Common myeloid progenitor, CD34-positive (primary cell): ENCODE results near the gene EVA1B. TPM values are rescaled to one million over a fixed set of nuclear protein-coding genes. Genes with fewer than 3 reads are reported as not detected.

ENCODE experiments used
- CTCF ChIA-PET: fragments of 350-600 bp; sonication (Branson Sonifier 250); formaldehyde crosslinking; loops from one replicate; lab custom pipeline; 2021; ENCODE audit warnings: antibody characterized with exemption; lab: Charles Lee
- POLR2A ChIA-PET: fragments of 350-600 bp; sonication (Branson Sonifier 250); formaldehyde crosslinking; loops from one replicate; lab custom pipeline; 2021; ENCODE audit warnings: antibody characterized with exemption; lab: Charles Lee
- DNase-seq, 3 donors: peaks; one replicate each; pipeline versions ENCODE4 v3.0.0 to v3.0.0-alpha.2; 2013
- H3K27ac ChIP-seq, 2 experiments: 1 replicate in 1 of 2; 2 replicates in 1 of 2; pipeline ENCODE4 v1.7.0; 2013; ENCODE audit warnings: inconsistent platforms in 2 of 2, low read length in 2 of 2, mild to moderate bottlenecking in 2 of 2, low read depth in 1 of 2, moderate library complexity in 1 of 2; ENCODE audit not compliant: severe bottlenecking in 2 of 2, insufficient read depth in 1 of 2, poor library complexity in 1 of 2
- H3K27me3 ChIP-seq, 5 experiments: replicated peaks in 2 of 5; 1 replicate in 3 of 5; 2 replicates in 2 of 5; pipeline versions ENCODE4 v1.6.1 to v1.7.0; 2013; ENCODE audit warnings: low read length in 4 of 5, mild to moderate bottlenecking in 2 of 5, moderate library complexity in 2 of 5, inconsistent platforms in 1 of 5; ENCODE audit not compliant: insufficient read depth in 5 of 5, control insufficient read depth in 4 of 5
- H3K36me3 ChIP-seq, 4 experiments: 1 replicate in 2 of 4; 2 replicates in 2 of 4; pipeline versions ENCODE4 v1.6.1 to v1.7.0; 2013; ENCODE audit warnings: low read length in 3 of 4, control low read depth in 1 of 4, mild to moderate bottlenecking in 1 of 4; ENCODE audit not compliant: control insufficient read depth in 4 of 4, insufficient read depth in 4 of 4
- H3K4me1 ChIP-seq, 4 experiments: 1 replicate in 3 of 4; 2 replicates in 1 of 4; pipeline versions ENCODE4 v1.6.1 to v1.7.1; 2013; ENCODE audit warnings: low read length in 3 of 4, mild to moderate bottlenecking in 3 of 4, control low read depth in 1 of 4, inconsistent platforms in 1 of 4, moderate library complexity in 1 of 4; ENCODE audit not compliant: control insufficient read depth in 4 of 4, insufficient read depth in 4 of 4; ENCODE audit errors: control extremely low read depth in 1 of 4
- H3K4me3 ChIP-seq, 7 experiments: 1 replicate in 4 of 7; 2 replicates in 3 of 7; pipeline versions ENCODE4 v1.5.1 to v1.7.0; 2013; ENCODE audit warnings: mild to moderate bottlenecking in 7 of 7, low read length in 6 of 7, moderate library complexity in 6 of 7, inconsistent platforms in 2 of 7, low read depth in 2 of 7, control low read depth in 1 of 7; ENCODE audit not compliant: insufficient read depth in 4 of 7, control insufficient read depth in 1 of 7; ENCODE audit errors: extremely low read depth in 1 of 7
- H3K9me3 ChIP-seq, 5 experiments: 1 replicate in 4 of 5; 2 replicates in 1 of 5; pipeline versions ENCODE4 v1.6.1 to v1.7.1; 2013; ENCODE audit warnings: low read length in 4 of 5, mild to moderate bottlenecking in 2 of 5, inconsistent platforms in 1 of 5, low read depth in 1 of 5, moderate library complexity in 1 of 5; ENCODE audit not compliant: control insufficient read depth in 4 of 5, insufficient read depth in 2 of 5; ENCODE audit errors: control extremely low read depth in 1 of 5
- WGBS: methylation state at CpG from one replicate; pipeline ENCODE4 v1.1.5; 2013; ENCODE audit not compliant: insufficient coverage; 5-methylcytosine and 5-hydroxymethylcytosine counted together
- polyA plus RNA-seq: library from polyadenylated mRNA; unstranded; fragments of 120-200 nt; gene quantifications from one replicate; pipeline ENCODE4 v1.2.1, GENCODE V29; 2013

The EVA1B gene, protein sequence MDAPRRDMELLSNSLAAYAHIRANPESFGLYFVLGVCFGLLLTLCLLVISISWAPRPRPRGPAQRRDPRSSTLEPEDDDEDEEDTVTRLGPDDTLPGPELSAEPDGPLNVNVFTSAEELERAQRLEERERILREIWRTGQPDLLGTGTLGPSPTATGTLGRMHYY
- 67.2 TPM for polyA plus RNA-seq

DNA sequence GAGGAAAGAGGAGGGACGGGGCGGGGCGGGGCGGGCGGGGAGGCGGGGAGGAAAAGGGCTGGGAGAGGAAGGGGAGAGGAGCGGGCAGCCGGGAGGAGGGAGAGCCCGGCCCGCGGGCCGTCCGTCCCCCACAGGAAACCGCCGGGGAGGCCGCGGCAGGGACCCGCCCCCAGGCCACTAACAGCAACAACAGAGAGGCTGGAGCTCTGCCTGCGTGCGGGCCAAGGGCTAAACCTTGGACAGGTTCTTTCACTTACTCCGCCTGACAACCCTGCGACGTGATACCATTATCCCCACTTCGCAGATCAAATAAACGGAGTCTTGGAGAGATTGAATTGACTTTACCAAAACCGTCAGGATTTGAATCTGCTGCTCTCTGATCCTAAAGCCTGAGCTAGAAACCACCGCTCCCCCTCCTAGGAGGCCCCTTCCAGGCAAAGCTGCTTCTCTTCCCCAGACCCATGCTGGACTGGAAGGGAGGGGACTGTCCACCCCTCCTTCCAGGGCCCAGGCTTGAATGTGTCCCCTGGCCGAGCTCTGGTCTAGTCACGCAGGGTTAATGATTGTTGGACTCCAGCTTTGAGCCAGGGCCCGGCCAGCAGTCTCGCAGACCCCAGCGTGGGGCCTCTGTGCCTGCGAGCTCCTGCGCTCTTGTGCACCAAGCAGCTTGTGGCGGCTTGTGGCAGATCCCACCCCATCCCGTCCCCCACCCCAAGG, at the start of gene EVA1B:
EVA1B (minus strand) TSS at position 10 of the 717 bp plus-strand sequence. CDS start 608 bp downstream, outside the sequence.
- H3K36me3 ChIP-seq, result peaks cover 0 to 11% (median 0%) of the 10 kb centered on the region in 4 experiments
- CTCF ChIA-PET, result interaction anchor here (1.3 to 3.2 kb wide), 6 partner anchors 12 to 74 kb away, joined by 4 to 15 read pairs (median 5); partner anchors contain the start of gene LSM10
- H3K4me1 ChIP-seq, result peaks cover 4 to 69% (median 67%) of the 10 kb centered on the region in 4 experiments
- peak within 1 kb of the TSS; percentile 50 to 79 for H3K27ac ChIP-seq
- H3K27me3 ChIP-seq, result no peaks in the 10 kb centered on the region
- peak in 2 of 3 donors; percentile 66 to 73 for DNase-seq
- WGBS, result 4% methylated on average over 18 of the region's 36 CpGs
- POLR2A ChIA-PET, result interaction anchor here (0.8 kb wide), 1 partner anchor 31 kb away, joined by 3 read pairs; no protein-coding TSS in a partner anchor
- peak within 1 kb of the TSS; percentile 31 to 86 (median 76) for H3K4me3 ChIP-seq
- H3K9me3 ChIP-seq, result no peaks in the 10 kb centered on the region

DNA sequence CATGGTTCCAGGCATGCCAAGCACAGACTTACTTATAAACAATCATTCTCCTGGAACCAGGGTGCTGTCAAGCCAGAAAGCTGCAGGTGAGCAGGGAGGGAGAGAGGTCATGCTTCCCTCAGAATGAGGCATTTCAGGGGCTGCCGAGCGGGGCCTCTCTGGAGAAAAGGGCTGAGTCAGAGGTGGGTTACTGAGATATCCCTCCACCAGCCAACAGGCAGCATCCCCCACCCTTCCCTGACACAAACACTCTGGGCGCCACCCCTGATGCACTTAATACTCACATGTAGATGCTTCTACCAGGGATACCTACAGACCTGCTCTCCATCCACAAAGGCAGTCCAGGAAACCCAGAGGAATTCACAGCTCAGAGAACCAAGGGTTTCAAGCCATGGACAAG, 49.2 kb upstream of the EVA1B start:
- Histone ChIP-seq H3K4me3 (peak overlapping the region in 5 of 7 experiments; percentile 7 to 57 (median 26)), H3K27me3 (no peaks in the 10 kb centered on the region), H3K9me3 (no peaks in the 10 kb centered on the region), H3K4me1 (peaks cover 16 to 79% (median 75%) of the 10 kb centered on the region in 4 experiments), H3K27ac (peak overlapping the region; percentile 76 to 91), H3K36me3 (peaks cover 0 to 12% (median 0%) of the 10 kb centered on the region in 4 experiments)
- CTCF ChIA-PET, result no interaction called here
- POLR2A ChIA-PET, result no interaction called here
- 13% methylated on average over 3 of the region's 3 CpGs for WGBS
- peak in 2 of 3 donors; percentile 71 to 78 for DNase-seq

DNA sequence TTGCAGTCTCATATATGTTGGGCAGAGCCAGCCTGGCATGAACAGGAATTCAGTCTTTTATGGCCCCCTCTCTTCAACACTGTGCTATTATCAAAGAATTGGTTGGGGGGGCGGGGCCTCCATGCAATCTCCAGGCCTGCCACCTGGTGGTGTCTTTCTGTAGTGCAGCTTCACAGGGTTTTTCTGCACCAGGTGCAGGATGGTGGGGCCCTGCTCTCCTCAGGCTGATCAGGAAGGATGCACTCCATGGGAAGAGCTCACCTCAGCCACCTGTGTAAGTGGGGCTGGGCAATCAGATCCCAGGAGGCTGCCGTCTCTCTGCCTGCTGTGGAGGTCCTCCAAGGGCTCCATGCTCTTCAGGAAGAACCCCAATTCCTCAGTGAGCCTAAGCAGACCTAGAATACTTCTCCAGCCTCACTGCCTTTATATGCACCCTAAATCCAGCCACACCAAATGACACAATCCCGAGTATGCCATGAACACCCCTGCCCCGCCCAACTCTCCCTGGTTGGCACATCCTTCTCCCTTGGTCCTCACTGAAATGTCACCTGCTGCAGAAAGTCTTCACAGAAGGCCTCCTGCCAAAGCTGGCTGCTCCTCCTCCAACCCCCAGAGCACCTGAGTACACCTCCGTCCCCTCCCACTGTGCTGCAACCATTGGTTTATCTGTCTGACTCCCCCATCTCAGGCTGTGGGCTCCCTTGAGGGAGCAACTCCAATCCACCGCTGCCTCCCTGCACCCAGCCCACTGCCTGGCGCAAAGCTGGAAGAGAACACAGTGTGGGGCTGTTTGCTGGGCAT, 45.8 kb upstream of the EVA1B start:
- DNase-seq, result peak; percentile 86 to 94 (median 93)
- H3K27me3 ChIP-seq, result no peaks in the 10 kb centered on the region
- no peak overlapping the region for H3K4me3 ChIP-seq
- 52% methylated on average over 7 of the region's 7 CpGs for whole genome bisulfite sequencing
- H3K27ac ChIP-seq, result peak overlapping the region in 1 of 2 experiments; percentile 43
- ChIA-PET CTCF (interaction anchor here (0.7 to 4.4 kb wide), 14 partner anchors 9 to 66 kb away, joined by 3 to 32 read pairs (median 3); partner anchors contain the start of gene LSM10), POLR2A (interaction anchor here (0.9 to 1.8 kb wide), 4 partner anchors 17 to 29 kb away, joined by 3 to 7 read pairs (median 4); partner anchors contain the start of gene STK40)
- peaks cover 0 to 11% (median 0%) of the 10 kb centered on the region in 4 experiments for H3K36me3 ChIP-seq
- H3K9me3 ChIP-seq, result no peaks in the 10 kb centered on the region
- H3K4me1 ChIP-seq, result peaks cover 13 to 78% (median 71%) of the 10 kb centered on the region in 4 experiments

DNA sequence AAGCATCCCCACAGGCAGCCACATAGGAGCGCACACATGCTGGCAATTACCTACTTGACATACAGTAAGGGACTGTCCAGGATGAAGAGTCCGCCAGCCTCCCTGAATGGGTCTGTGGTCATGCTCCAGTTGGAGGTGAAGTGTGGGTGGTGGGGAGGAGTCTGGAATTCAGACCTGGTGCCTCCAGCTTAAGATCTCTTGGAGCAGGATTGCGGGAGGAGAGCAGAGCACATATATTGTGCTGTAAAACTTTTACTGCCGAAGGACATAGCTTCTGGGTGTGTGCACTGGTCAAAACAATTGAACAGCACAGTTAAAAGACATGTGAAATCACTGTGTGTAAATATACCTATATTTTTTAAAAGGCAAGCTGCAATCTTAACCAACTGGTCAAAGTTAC, 44.4 kb upstream of the EVA1B start:
- H3K4me1 ChIP-seq, result peaks cover 4 to 63% (median 56%) of the 10 kb centered on the region in 4 experiments
- CTCF ChIA-PET, result interaction anchor here (0.7 to 4.4 kb wide), 15 partner anchors 10 to 67 kb away, joined by 3 to 32 read pairs (median 5); partner anchors contain the start of genes LSM10 and SH3D21

DNA sequence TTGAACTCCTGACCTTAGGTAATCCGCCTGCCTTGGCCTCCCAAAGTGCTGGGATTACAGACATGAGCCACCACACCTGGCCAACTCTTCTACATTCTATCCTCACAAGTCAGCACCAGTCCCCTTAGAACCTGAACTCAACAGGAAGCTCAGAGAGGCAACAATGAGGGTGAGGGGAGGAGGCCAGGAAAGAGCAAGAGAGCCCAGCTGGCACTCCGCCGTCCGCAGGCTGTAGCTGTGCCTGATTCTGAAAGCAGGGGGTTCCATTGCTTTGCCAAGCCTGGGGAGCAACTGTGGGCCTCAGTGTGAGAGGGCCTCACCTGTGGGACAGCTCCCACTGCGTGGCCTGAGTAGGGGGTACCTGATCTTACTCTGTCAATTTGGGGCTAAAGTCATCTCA, 43.6 kb upstream of the EVA1B start:
- peaks cover 0 to 56% (median 49%) of the 10 kb centered on the region in 4 experiments for H3K4me1 ChIP-seq
- H3K4me3 ChIP-seq, result no peak overlapping the region
- H3K27me3 ChIP-seq, result no peaks in the 10 kb centered on the region
- peak in 2 of 3 donors; percentile 36 to 42 for DNase-seq
- CTCF ChIA-PET, result interaction anchor here (0.5 to 4.4 kb wide), 14 partner anchors 11 to 126 kb away, joined by 3 to 32 read pairs (median 6); partner anchors contain the start of gene LSM10
- peak overlapping the region in 1 of 2 experiments; percentile 10 for H3K27ac ChIP-seq
- H3K9me3 ChIP-seq, result no peaks in the 10 kb centered on the region
- H3K36me3 ChIP-seq, result peaks cover 0 to 17% (median 10%) of the 10 kb centered on the region in 4 experiments
- 37% methylated on average over 5 of the region's 5 CpGs for WGBS
- POLR2A ChIA-PET, result interaction anchor here (0.9 to 1.2 kb wide), 3 partner anchors 13 to 17 kb away, joined by 3 to 4 read pairs (median 3); no protein-coding TSS in a partner anchor

More for the DNA sequence above, 44.4 kb upstream of the EVA1B start:
- DNase-seq, result no peak
- WGBS, result 100% methylated on average over 2 of the region's 4 CpGs
- no peaks in the 10 kb centered on the region for H3K27me3 ChIP-seq
- no peak overlapping the region for H3K4me3 ChIP-seq
- no peaks in the 10 kb centered on the region for H3K9me3 ChIP-seq
- H3K36me3 ChIP-seq, result peaks cover 0 to 11% (median 3%) of the 10 kb centered on the region in 4 experiments
- POLR2A ChIA-PET, result interaction anchor here (0.9 kb wide), 2 partner anchors 13 to 17 kb away, joined by 3 to 4 read pairs; no protein-coding TSS in a partner anchor
- no peak overlapping the region for H3K27ac ChIP-seq

DNA sequence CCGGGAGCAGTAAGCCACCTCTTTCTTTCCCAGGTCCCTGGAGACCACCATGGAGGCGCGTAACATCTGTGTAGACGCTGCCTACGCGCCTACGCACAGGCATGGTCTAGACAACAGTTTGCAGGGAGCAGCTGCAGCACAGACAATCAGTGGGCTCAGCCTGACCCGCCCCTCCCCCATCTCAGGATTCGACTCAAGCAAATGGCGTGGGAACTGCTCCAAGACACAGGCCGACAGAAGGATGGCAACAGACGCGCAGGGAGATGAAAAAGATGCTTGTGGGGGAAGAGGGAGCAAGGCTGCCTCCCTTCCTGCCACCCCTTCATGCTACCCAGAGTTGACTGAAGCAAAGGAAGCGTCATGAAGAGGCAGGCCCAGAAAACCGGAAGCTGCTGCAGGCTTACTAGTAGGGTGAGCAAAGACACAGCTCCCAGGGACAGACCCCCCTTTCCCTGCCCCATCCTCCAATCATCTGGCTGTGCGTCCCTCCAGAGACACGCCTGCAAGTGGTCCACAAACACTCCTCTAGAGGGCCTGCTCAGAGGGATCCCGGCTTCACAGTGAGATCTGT, 42.7 kb upstream of the EVA1B start:
- Histone ChIP-seq H3K27ac (peak overlapping the region; percentile 29 to 41), H3K36me3 (peaks cover 0 to 26% (median 17%) of the 10 kb centered on the region in 4 experiments), H3K27me3 (no peaks in the 10 kb centered on the region), H3K4me3 (peak overlapping the region in 2 of 7 experiments; percentile 28 to 54), H3K4me1 (peaks cover 0 to 47% (median 43%) of the 10 kb centered on the region in 4 experiments), H3K9me3 (no peaks in the 10 kb centered on the region)
- DNase-seq, result peak; percentile 93 to 98 (median 97)
- POLR2A ChIA-PET, result interaction anchor here (0.6 to 1.2 kb wide), 3 partner anchors 18 to 71 kb away, joined by 3 to 4 read pairs (median 4); no protein-coding TSS in a partner anchor
- WGBS, result 52% methylated on average over 16 of the region's 18 CpGs
- CTCF ChIA-PET, result interaction anchor here (0.7 to 4.4 kb wide), 8 partner anchors 21 to 60 kb away, joined by 3 to 32 read pairs (median 4); partner anchors contain the start of genes LSM10 and SH3D21
